Stimulated activated CD4-positive, alpha-beta T cell treated with anti-CD3 and anti-CD28 coated beads, Interleukin-4, amount 100 ng/mL, for 1 hour (primary cell): ENCODE measurements around the gene CYSLTR2.

Experiments used
- DNase-seq: peaks from one replicate; pipeline ENCODE4 v3.0.0-alpha.2; 2020

The CYSLTR2 gene

DNA sequence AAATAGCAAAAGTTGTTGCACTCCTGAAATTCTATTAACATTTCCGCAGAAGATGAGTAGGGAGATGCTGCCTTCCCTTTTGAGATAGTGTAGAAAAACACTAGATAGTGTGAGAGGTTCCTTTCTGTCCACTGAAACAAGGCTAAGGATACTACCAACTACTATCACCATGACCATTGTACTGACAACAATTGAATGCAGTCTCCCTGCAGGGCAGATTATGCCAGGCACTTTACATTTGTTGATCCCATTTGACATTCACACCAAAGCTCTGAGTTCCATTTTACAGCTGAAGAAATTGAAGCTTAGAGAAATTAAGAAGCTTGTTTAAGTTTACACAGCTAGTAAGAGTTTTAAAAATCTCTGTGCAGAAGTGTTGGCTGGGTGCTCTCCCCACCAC is 55.0 kb downstream of the CYSLTR2 start:
- no peak for DNase-seq

DNA sequence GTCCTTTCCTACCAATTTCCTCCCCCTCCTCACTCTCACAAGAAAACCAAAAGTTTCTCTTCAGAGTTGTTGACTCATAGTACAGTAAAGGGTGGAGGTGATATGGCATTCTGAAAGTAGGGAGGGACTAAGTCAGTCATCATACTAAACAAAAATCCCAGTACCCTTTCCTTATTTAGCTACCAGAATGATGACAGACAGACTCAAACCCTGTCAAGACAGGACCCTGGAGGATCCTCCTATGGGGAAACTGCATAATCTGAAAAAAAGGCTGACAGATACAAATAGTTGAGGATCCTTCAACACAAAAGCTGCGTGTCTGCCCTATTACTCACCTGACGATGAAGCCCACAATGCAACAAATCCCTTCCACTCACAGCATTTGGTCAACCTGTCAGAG is 55.5 kb downstream of the CYSLTR2 start:
- DNase-seq: no peak

DNA sequence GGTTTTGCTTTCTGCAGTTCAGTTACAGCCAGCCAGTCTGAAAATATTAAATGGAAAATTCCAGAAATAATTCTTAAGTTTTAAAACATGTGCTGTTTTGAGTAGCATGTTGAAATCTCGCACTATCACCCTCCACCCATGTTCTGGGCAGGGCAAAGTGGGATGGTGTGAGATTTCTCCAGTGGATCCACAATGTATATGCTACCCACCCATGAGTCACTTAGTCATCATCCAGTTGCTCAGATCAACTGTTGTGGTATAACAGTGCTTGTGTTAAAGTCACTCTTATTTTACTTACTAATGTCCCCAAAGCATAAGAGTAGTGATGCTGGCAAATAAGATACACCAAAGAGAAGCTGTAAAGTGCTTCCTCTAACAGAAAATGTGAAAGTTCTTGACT is 56.4 kb downstream of the CYSLTR2 start:
- no peak for DNase-seq

DNA sequence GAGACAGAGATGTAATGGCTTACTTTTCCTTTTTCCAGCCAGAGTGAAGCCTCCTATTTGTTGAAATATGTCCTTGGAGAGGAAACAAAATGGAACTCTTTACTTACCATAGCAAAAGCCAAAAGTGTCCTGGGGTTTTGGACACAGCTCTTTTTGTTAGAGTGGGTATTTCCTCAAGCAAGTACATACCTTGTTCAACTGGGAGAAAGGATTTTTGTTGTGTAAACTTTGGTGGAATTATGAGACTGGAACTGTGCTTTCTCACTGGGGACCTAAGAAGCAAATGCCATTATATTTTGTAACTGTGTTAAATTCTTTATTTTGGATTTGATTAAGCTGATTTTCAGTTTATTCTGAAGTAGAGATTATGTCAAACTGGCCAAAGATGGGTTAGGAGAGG is 58.4 kb downstream of the CYSLTR2 start:
- DNase-seq: no peak

DNA sequence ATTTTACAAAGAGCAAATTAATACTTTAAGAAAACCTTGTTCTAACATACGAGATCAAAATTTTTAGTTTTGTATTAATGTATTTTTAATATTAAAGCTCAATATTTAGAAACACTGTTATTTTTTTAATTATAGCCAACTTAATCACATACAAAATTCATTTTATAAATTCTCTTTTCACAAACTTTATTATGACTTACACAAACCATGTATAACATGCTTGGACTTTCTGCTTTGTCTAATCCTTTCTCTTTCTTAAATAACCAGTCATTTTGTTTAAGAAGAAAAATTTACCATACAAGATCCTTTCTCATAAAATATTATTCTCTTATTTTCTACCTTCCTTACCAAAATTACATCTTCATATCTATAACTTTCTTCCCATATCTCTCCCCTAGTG is 62.2 kb downstream of the CYSLTR2 start:
- DNase-seq: no peak

DNA sequence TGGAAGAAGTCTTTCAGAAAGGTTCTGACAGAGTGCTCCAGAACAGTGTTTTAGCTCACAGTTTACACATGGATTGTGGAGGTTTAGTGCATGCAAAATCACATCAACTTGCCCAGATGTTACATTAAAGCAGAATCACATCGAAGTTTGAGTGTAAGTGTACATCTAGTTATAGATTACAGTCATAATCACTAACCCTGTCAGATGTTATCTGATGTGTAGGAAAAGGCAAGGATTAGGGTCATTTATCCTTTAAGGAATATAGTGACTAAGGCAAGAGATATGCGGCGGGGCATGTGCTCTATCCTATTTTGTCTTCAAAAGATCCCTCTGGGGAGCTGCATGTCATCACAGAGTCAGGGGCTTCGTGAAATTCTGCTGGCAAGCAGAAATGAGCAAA is 66.9 kb downstream of the CYSLTR2 start:
- DNase-seq: no peak

DNA sequence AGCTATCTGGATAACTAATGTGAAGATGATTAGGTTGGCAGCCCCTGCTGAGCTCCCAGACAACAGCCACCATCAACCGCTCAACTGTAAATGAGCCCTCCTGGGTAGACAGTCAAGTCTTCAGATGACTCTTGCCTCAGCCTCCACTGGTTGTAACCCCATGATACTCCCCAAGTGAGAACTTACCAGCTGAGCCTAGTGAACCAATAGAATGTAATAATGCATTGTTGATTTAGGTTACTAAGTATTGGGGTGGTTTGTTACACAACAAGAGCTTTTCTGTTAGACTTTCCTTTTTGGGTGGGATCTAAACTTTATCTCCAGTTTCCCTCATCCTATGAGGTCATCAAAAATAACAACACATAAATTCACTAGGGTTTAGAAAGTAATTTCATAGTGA is 69.4 kb downstream of the CYSLTR2 start:
- DNase-seq: no peak

DNA sequence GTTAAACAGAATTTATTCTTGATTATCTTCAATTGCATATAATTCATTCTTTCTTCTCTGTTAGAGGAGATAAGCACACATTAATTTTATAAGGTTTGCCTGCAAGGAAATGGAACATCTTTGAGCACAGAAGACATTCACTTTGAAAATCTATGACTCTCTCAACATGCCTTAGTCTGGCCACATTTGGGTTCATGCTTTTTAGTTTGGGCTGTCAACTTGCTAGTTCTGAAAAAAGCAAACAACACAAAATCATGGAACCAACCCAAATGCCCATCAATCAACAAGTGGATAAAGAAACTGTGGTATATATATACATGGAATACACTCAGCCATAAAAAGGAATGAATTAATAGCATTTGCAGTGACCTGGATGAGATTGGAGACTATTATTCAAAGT is 71.5 kb downstream of the CYSLTR2 start:
- DNase-seq: no peak

DNA sequence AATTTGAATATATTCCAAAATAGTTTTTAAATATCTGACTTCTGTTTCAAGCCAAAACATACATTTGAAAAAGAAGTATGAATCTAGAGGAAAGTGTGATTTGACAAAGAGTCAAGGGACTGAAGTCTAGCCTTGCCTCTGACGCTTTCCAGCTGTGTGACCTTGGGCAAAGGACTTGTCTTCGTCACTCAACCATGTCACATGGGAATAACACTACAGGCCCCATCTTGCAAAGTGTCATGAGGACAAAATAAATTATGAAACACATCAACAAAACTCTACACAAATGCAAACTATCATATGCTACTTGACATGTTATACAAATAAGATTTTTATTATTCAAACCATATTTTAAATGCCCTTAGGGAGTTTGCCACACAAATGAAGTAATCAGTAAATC is 73.0 kb downstream of the CYSLTR2 start:
- no peak for DNase-seq

DNA sequence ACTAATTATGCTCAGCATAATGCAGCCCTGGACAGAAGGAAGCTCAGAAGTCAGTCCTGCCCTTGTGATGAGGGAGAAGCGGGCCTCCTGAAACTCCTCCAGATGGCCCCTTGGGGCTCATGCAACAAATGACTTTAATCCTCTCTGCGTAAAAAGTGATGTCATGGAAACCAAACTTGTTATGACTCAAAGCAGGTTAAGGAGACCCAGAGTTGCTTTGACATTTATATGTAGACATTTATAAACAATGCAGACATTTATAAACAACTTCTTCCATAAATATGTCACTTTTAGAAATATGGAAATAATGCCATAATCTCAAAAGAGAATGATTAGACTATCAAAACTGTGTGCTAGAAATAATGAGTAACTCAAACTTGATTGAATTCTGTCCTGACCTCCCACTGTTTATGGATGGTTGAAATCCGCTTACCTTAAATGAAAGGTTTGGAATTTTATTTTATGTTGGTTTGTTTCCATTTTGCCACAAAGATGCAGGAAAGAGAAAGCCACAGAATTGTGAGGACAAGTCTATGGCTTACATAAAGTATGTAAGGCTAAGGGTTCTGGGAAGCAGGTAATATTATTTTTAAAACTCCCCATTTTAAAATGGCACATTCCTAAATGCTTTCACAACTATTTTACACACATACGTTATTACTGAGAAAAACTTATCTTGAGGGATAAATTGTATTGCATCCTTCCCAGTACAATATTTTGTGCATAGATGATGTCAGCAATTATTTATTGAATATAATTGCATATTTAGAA is 73.7 kb downstream of the CYSLTR2 start:
- no peak for DNase-seq

DNA sequence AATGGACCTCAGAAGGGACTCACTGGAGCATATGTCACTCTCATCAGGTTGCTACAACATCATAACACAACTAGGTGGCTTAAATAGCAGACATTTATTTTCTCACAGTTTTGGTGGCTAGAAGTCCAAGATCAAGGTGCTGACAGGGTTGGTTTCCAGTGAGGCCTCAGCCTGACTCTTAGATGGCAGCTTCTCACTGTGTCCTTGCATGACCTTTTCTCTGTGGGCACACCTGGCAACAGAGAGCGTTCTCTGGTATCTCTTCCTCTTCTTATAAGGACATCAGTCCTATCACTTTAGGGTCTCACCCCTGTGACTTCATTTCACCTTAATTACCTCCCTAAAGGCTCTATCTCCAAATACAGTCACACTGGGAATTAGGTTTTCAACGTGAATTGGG is 74.5 kb downstream of the CYSLTR2 start:
- DNase-seq: no peak

DNA sequence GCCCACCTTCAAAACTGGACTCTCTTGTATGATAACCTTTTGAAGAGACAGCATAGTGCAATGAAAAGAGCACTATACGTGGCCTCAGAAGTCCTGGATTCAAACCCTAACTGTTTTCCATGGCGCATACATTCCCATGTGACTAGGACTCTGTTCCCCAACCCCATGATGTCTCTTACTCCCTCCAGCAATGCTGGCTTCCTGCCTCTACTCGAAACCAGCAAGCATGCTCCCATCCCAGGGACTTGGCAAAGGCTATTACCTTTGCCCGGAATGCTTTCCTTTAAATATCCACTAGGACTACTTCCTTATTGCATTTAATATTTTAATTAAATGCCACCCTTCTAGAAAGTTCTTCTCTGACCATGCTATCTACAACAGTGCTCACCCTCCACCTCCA is 75.1 kb downstream of the CYSLTR2 start:
- no peak for DNase-seq

DNA sequence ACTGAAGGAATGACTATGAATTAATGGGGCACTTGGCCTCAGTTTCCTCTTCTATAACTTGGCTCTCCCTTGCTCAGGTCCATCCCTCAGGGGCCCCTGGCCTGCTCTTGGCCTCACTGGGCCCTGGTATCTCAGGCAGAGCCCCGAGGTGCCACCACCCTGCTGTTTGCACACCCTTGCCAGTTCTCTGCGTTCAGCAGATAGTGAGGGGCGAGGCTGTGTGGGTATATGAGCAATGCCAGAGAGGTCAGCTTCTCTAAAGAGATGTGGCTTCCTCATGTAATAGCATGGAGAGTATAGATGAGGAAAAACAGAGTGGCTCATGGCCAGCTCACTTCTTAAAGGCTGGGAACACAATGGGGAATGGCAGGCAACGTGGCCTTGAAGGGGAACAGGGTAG is 76.1 kb downstream of the CYSLTR2 start:
- DNase-seq: no peak

DNA sequence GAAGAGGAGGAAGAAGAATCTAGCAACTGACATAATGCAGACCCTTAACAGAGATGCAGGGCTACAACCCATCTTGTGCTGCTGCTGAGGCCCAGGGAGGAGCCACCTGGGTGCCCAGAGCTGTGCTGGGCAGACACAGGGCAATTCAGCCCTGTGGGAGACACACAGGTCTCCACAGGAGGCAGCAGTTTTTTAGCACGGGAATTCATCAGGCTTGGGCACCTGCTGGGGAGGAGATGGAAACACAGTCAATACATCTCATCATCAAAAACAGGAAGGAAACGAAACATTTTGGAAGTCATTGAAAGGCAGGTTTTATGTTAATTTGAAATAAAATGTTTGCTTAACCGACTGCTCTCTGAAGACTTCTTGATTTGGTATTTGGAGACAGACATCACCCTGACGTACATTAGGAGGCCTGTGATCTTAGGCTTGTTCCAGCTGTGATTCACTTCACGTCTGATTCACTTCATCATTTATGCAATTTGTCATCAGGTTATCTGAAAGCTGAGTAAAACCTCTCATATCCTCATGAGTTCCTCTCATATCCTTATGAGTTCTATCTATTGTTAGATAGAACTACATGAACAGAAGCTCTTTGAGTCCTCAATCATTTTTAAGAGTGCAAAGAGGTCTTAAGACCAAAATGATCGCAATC is 77.4 kb downstream of the CYSLTR2 start:
- DNase-seq: no peak

DNA sequence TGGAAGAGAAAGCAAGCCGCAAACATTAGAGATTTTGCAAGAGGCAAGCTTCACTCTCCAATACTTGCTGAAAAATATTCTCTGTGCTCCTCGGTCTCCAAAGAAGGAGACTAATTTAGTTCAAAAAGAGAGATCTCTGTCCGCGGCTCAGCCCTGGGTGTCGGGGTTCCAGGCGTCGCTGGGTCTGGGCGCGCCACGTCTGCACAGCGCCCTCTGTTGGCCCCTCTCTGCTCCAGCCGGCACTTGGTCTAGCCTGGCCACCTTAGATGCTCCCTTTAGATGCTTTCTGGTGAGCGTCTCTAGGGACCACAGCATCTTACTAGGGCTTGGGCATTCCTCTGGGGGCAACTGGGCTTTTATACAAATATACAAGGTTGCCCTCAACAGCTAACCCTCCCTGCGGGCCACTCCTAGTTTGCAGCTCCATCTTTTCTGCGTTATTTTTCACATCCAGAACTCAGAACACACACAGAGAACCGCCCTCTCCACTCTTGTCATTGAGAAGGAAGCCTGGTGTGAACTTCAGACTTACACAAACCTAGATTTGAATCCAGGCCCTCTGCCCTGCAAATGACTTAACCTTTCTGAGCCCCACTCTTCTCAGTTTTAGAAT is 78.3 kb downstream of the CYSLTR2 start:
- DNase-seq: peak; percentile 65

DNA sequence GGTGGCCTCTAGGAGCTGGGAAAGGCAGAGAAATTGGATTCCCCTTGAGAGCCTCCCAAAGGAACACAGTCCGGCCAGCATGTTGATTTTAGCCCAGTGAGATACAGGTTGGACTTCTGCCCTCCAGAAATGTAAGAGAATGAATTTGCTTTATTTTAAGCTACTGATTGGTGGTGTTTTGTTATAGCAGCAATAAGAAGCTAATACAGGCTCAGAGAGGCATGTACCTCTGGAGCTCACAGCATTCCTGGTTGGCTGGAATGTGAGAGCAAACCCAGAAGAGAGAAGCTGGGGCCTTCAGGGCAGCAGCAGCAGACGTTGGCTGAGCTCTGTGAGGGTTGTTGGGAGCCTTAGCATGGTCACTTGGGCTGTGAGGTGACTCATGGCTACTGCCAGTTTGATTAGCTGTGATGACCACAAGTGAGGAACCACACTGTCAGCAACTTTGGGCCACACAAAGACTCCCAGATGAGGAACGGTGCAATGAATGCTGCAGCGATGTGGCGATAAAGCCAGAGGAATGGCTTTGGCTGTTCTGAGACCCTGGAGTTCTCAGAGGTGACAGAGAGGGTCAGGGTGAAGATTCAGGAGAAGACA is 80.1 kb downstream of the CYSLTR2 start:
- no peak for DNase-seq

DNA sequence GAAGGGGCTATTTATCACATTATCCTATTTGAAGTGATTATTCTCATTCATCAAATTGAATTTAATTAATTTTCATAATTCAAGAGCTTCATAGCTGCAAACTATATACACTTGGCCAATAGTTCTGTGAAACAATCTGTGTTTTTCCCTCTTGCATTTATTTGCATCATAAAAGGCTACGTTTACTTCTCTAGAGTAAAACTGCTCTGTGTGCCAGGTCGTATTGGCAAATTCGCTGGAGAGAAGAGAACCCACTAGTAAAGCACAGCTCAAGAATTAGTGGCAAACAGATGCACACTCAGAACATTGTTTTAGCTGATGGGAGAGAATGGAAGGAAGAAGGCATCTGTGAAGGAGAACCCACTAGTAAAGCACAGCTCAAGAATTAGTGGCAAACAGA is 81.8 kb downstream of the CYSLTR2 start:
- DNase-seq: no peak

DNA sequence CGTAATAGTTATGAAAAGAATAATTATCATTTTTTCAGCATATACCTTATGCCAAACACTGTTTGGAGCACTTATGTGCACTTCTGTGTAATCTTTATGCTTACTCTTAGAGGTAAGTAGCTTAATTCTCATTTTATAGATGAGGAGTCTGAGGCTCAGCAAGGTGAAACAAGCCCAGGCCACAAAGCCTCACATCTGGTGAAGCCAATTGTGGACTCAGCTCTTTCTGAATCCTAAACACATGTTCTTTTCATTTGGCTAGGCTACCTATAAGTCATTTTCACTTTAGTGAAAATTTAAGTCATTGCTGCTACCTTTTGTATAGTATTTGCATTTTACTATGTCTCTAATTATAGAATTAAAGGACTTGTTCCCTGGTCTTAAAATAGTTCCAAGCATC is 84.0 kb downstream of the CYSLTR2 start:
- DNase-seq: no peak

DNA sequence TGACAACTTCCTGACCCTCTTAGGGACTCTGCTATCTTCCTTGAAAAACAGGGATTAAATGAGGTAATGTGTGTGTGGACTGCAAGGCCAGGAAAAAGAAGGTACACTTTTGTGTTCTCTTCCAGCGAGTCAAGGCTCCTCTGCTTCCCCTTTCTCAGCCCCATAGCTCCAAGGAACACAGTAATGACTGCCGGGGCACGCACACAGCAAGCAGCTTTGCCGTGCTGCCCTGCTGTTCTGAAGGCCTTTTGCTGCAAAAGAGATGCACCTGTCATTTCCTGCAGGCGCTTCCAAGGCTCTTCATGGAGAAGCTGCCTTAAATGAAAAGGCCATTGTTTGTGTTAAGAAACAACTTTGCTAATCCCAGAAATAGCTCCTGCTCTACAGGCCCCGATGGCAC is 84.6 kb downstream of the CYSLTR2 start:
- DNase-seq: no peak

DNA sequence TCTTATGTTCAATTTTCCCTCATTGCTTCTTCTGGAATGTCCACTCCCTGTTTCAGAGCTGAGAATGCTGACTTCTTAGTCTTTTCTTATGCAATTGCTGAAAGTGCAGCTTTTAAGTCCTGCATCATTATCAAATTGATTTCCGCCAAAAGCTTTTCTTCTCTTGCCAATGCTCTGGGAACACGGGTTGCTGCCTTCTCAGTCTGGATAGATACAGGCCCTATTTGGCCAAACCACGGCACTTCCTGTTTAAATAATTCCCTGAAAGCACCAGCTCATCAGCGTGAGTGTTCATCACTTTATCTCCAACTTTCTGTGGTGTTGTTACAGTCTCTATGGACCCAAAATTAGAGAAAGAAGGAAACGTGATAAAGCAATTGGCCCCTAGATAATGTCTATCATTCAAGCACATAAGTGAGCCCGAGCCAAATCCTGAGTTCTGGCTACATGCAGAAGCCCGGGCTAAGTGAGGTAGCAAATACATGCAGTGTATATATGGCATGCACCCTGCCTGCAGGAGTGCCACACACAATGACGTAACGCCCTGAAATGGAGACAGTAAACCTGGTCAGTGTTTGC is 85.7 kb downstream of the CYSLTR2 start:
- DNase-seq: no peak

DNA sequence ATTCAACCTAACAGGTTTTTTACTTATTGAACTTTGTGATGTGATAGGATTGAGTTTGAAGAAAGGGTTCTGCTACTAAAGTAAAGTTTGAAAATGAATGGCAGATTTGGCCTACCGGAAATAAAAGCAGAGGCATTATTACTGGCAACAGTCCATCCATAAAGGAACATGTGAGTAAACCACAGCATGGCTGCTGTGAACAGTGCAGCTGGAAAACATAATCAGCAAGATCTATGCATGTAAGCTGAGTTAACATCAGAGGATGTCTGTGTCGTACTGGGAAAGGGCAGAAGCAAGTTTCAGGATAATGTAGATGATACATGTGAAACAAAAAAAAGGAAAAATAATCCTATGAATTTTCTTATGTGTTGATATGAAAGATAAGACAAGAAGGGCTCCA is 87.6 kb downstream of the CYSLTR2 start:
- DNase-seq: no peak

DNA sequence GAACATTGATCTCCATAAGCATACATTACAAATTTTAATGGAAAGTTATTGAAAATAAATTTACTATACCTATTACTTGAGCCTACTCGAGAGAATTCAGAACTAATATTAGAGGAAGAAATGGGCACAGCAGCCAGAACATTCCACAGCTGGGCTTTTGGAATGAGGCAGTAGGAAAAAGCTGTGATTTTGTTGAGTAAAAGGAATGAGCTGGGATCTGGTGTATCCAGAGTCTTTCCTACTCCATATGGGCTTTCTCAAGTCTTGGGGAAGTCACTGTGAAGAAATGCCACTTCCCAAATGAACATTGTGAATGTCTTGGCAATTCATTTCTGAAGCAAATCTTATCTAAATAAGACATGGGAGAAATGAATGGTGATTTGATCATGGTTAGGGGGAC is 93.1 kb downstream of the CYSLTR2 start:
- DNase-seq: no peak

DNA sequence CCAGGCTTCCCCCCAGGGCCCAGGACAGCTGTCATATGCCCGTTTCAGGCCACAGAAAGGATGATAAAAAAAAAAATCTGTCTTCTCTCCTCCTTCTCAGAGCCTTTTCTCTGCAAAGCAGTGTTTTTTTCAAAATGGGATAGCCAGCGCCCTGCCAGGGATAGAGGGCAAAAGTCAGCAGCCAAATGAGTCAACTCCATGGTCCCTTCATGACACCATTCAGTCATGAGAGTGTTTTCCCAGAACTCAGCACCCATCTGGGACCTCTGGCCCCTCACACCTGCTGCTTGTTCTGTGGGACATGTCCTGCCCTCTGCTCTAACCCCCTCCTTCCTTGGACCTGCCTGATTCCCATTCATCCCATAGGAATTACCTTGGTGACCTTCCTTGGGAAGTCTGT is 95.0 kb downstream of the CYSLTR2 start:
- DNase-seq: no peak

DNA sequence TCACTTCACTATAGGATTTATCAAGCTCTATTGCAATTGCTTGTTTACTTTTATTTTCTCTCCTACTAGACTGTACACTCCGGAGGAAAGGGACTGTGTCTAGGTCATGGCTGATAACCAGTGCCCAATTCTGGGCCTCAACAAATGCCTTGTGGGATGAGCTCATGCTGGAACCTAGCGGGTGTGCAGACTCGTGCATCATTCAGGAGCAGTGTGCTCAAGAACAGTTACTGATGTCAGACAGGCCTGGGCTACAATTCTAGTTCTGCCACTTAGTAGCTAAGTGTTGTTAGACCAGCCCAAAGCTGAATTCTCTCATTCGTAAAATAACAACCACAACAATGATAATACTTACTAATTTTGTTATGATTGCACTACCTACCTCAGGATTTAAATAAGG is 95.4 kb downstream of the CYSLTR2 start:
- DNase-seq: no peak
